HCT116 (cell line): ENCODE data around the gene GRIK1.

Experiments
- ATF3 ChIP-seq: IDR thresholded peaks from 2 replicates; pipeline ENCODE4 v1.6.1; 2012
- CTCF ChIP-seq, 3 experiments: fragments of 200-600 bp in 1 of 3; sonication (generic) in 1 of 3; IDR thresholded peaks in 2 of 3; conservative IDR thresholded peaks in 1 of 3; 2 replicates each; pipeline ENCODE4 v1.5.1; 2012 to 2017; ENCODE audit warnings: low read depth in 2 of 3, low read length in 2 of 3, antibody characterized with exemption in 1 of 3, borderline replicate concordance in 1 of 3, control low read depth in 1 of 3, mild to moderate bottlenecking in 1 of 3, mixed read lengths in 1 of 3, mixed run types in 1 of 3, moderate library complexity in 1 of 3; ENCODE audit not compliant: insufficient read depth in 1 of 3
- EGR1 ChIP-seq: IDR thresholded peaks from 2 replicates; pipeline ENCODE4 v1.6.1; 2012; ENCODE audit warnings: low read depth
- EZH2 ChIP-seq: fragments of 200-600 bp; sonication (generic); IDR thresholded peaks from 2 replicates; pipeline ENCODE4 v1.6.1; 2017; ENCODE audit warnings: antibody characterized with exemption, mixed run types
- JUND ChIP-seq: IDR thresholded peaks from 2 replicates; pipeline ENCODE4 v1.6.1; 2012
- MAX ChIP-seq: IDR thresholded peaks from 2 replicates; pipeline ENCODE4 v1.6.1; 2012
- POLR2A ChIP-seq: IDR thresholded peaks from 2 replicates; pipeline ENCODE4 v1.7.0; 2011; ENCODE audit warnings: borderline replicate concordance; ENCODE audit not compliant: insufficient read depth, insufficient read length; ENCODE audit errors: extremely low read depth
- POLR2AphosphoS5 ChIP-seq: IDR thresholded peaks from 2 replicates; pipeline ENCODE4 v1.6.1; 2011; ENCODE audit warnings: mild to moderate bottlenecking, low read depth, low read length, moderate library complexity
- REST ChIP-seq: IDR thresholded peaks from 2 replicates; pipeline ENCODE4 v1.6.1; 2012; ENCODE audit warnings: low read depth
- SIN3A ChIP-seq: IDR thresholded peaks from 2 replicates; pipeline ENCODE4 v1.6.1; 2012; ENCODE audit warnings: low read depth
- SP1 ChIP-seq: IDR thresholded peaks from 2 replicates; pipeline ENCODE4 v1.6.1; 2012; ENCODE audit warnings: low read depth
- ZNF274 ChIP-seq: fragments of 200-500 bp; sonication (Bioruptor generic); IDR thresholded peaks from 2 replicates; pipeline ENCODE4 v1.6.1; 2014; ENCODE audit warnings: mild to moderate bottlenecking, low read depth, low read length, inconsistent platforms

DNA sequence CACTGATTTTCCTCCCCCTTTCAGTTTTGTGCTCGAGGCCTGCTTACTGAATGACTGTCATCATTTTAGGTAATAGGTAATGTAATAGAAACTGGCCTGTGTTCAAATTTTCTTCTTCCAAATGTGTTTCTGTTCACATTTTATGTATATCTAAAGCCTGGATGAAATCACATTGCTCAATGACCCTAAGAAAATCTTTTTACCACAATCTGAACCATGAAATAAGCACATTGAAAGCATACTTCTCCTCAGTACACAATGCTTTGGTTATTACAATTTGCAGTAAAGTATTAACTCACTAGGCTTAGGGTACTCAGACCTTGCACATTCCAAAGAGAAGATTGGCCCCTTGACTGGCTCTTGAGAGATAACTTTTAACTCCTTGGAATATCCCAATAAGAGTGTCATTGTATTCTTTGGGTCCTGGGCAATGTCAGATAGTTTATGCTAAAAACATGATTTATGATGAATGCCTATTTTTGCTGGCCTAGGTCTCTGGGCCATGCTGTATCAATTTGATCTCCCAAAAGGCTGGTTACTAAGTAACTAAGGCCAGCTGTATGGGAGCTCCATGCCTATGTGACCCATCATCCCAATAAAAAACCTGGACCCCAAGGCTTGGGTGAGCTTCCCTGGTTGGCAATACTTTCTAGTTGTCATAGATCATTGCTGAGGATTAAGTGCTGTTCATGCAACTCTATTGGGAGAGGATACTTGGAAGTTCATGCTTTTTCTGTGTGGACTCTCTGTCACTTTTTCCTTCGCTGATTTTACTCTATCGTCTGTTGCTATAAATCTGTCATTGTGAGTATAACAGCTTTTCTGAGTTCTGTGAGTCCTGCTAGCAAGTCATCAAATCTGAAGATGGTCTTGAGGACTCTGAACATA is 293.9 kb downstream of the GRIK1 start:
- TF ChIP-seq ZNF274 (no peak), CTCF (IDR thresholded peaks at IDR 0.05 in 2 of 3, conservative IDR thresholded peaks at IDR 0.05 in 1 of 3; ENCODE audit: borderline replicate concordance in 1 of 3, insufficient read depth in 1 of 3, low read depth in 2 of 3, low read length in 2 of 3) (no peak), SIN3A (no peak), EZH2 (no peak), SP1 (no peak), POLR2AphosphoS5 (no peak), POLR2A (no peak), ATF3 (no peak), REST (no peak), EGR1 (no peak), MAX (no peak), JUND (no peak)
